GM12875 (cell line): ENCODE measurements around the gene SMIM21.

Experiments
- H3K4me3 ChIP-seq: one replicate; pipeline ENCODE4 v1.5.1; 2011; ENCODE audit warnings: low read depth, low read length, control low read depth
- CTCF ChIP-seq: IDR thresholded peaks from 2 replicates; pipeline ENCODE4 v1.5.1; 2011; ENCODE audit warnings: low read depth, mild to moderate bottlenecking, control low read depth, inconsistent platforms, low read length, moderate library complexity, borderline replicate concordance; ENCODE audit not compliant: insufficient read depth

SMIM21 gene

GRCh38 chr18:75377926-75378325 is 49.6 kb downstream of the SMIM21 start:
- H3K4me3 ChIP-seq, result no peak overlapping the region
- no peak for TF ChIP-seq CTCF

- no peak overlapping the region for H3K4me3 ChIP-seq
- no peak for TF ChIP-seq CTCF
Observed at GRCh38 chr18:75377258-75377657, 50.2 kb downstream of the SMIM21 start.

GRCh38 chr18:75376004-75376403 is 51.5 kb downstream of the SMIM21 start:
- no peak overlapping the region for H3K4me3 ChIP-seq
- TF ChIP-seq CTCF, result no peak

- no peak for TF ChIP-seq CTCF
- H3K4me3 ChIP-seq, result no peak overlapping the region
Observed at GRCh38 chr18:75375341-75375740, 52.2 kb downstream of the SMIM21 start.

- TF ChIP-seq CTCF, result no peak
- no peak overlapping the region for H3K4me3 ChIP-seq
Observed at GRCh38 chr18:75374466-75374865, 53.0 kb downstream of the SMIM21 start.

- H3K4me3 ChIP-seq, result no peak overlapping the region
- TF ChIP-seq CTCF, result no peak
Observed at GRCh38 chr18:75369026-75369721, 58.3 kb downstream of the SMIM21 start.

- H3K4me3 ChIP-seq, result no peak overlapping the region
- TF ChIP-seq CTCF, result no peak
Observed at GRCh38 chr18:75365837-75366236, 61.7 kb downstream of the SMIM21 start.
